Ovary (tissue), 3 donors: Measurements from ENCODE around the gene PDK2.

Source experiments
- EP300 ChIP-seq: sonication (generic); formaldehyde crosslinking; IDR thresholded peaks from one replicate; pipeline ENCODE4 v1.6.1; 2017; ENCODE audit warnings: antibody characterized with exemption
- POLR2A ChIP-seq: fragments of 450-650 bp; IDR thresholded peaks from one replicate; pipeline ENCODE4 v1.6.1; 2017; ENCODE audit warnings: antibody characterized with exemption, mild to moderate bottlenecking, moderate library complexity
- TF ChIP-seq, protein P1 (sequence below), 3 donors: fragments of 450-650 bp in 2 of 3; fragments of 200-600 bp in 1 of 3; IDR thresholded peaks; one replicate each; pipeline versions ENCODE4 v1.5.1 to v1.8.0; 2016 to 2022; ENCODE audit warnings: antibody characterized with exemption in 3 of 3, mild to moderate bottlenecking in 1 of 3
- donor health status: DM: no; HTN: no; CAD: no.

DNA sequence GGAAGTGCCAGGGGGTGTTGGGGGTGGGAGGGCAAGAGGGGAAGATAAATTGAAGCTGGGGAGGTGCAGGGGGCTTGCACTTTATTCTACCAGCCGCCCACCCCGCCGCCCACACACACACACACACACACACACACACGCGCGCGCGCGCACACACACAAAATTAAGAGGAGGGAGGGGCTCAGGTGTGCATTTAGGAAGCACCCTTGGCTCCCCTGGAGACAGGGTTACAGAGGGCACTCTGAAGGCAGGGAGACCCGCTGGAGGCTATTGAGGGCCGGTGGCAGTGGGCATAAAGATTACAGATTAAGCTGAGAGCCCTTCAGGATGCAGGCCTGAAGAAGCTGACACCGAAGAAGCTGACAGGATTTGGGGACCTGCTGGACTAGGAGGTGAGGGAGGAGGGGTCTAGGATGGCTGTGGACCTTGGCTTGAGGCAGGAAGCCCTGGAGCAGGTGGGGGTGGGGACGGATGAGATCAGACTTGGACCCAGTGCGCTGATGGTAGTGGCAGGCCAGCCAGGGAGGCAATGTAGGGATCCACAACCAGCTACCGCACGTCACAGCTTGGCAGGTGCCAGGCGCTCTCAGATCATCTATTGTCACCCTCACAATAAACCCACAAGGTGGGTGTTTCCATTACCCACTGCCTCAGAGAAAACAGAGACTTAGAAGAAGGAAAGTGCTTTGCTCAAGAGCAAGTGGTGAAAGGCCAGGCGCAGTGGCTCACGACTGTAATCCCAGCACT, 35.6 kb downstream of the PDK2 start:
- TF ChIP-seq, protein P1, sequence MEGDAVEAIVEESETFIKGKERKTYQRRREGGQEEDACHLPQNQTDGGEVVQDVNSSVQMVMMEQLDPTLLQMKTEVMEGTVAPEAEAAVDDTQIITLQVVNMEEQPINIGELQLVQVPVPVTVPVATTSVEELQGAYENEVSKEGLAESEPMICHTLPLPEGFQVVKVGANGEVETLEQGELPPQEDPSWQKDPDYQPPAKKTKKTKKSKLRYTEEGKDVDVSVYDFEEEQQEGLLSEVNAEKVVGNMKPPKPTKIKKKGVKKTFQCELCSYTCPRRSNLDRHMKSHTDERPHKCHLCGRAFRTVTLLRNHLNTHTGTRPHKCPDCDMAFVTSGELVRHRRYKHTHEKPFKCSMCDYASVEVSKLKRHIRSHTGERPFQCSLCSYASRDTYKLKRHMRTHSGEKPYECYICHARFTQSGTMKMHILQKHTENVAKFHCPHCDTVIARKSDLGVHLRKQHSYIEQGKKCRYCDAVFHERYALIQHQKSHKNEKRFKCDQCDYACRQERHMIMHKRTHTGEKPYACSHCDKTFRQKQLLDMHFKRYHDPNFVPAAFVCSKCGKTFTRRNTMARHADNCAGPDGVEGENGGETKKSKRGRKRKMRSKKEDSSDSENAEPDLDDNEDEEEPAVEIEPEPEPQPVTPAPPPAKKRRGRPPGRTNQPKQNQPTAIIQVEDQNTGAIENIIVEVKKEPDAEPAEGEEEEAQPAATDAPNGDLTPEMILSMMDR (IDR thresholded peaks at IDR 0.05): no peak
- TF ChIP-seq POLR2A: no peak
- TF ChIP-seq EP300: no peak
